Body of pancreas (tissue), 4 donors: Measurements from ENCODE around the gene LAMC2. TPM values are rescaled to one million over a fixed set of nuclear protein-coding genes. Genes with fewer than 3 reads are reported as not detected.

Source experiments
- ATAC-seq: fragments of 150-250 bp; one replicate; pipeline ENCODE4 v1.9.1; 2016
- DNase-seq, 4 donors: peaks; one replicate each; pipeline ENCODE4 v3.0.0-alpha.2; 2019
- H3K27ac ChIP-seq, 4 donors: fragments of 200-600 bp; sonication (generic); 1 replicate in 3 of 4; 2 replicates in 1 of 4; pipeline versions ENCODE4 v1.5.1 to v1.6.1; 2016 to 2019; ENCODE audit warnings: mild to moderate bottlenecking in 1 of 4, mixed read lengths in 1 of 4, moderate library complexity in 1 of 4
- H3K27me3 ChIP-seq, 2 donors: fragments of 200-600 bp; sonication (generic); one replicate each; pipeline ENCODE4 v1.6.0; 2016; ENCODE audit warnings: mild to moderate bottlenecking in 1 of 2
- H3K36me3 ChIP-seq, 2 donors: fragments of 200-600 bp; sonication (generic); replicated peaks in 1 of 2; 2 replicates each; pipeline ENCODE4 v1.5.1; 2016; ENCODE audit warnings: low read depth in 2 of 2; ENCODE audit not compliant: insufficient read depth in 1 of 2
- H3K4me1 ChIP-seq: fragments of 200-600 bp; sonication (generic); one replicate; pipeline ENCODE4 v1.6.0; 2016
- H3K4me3 ChIP-seq, 2 donors: fragments of 200-600 bp; sonication (generic); 1 replicate in 1 of 2; 2 replicates in 1 of 2; pipeline ENCODE4 v1.5.1; 2016 to 2019
- H3K9me3 ChIP-seq, 3 donors: fragments of 200-600 bp; sonication (generic); 1 replicate in 2 of 3; 2 replicates in 1 of 3; pipeline ENCODE4 v1.5.1; 2016
- CTCF ChIP-seq, 7 experiments: fragments of 450-650 bp in 4 of 7; fragments of 200-600 bp in 3 of 7; sonication (generic) in 3 of 7; IDR thresholded peaks; one replicate each; pipeline ENCODE4 v1.5.1; 2016 to 2019; ENCODE audit warnings: antibody characterized with exemption in 7 of 7
- POLR2A ChIP-seq, 3 donors: fragments of 450-650 bp; IDR thresholded peaks; one replicate each; pipeline ENCODE4 v1.6.1; 2016; ENCODE audit warnings: antibody characterized with exemption in 3 of 3, mild to moderate bottlenecking in 2 of 3
- WGBS, 2 donors: methylation state at CpG; one replicate each; pipeline ENCODE4 v1.1.5; 2017; 5-methylcytosine and 5-hydroxymethylcytosine counted together
- intact Hi-C: fragments of 100-400 bp; cut with DNase I; formaldehyde crosslinking; loops from one replicate; pipeline ENCODE4 v1.15.1; 2023
- total RNA-seq, 2 donors: library from RNA; depleted of rRNA; stranded (reverse); fragments of >200 nt; gene quantifications; one replicate each; pipeline ENCODE4 v1.1.0, GENCODE V29; 2016

LAMC2 gene
- total RNA-seq, 2 donors from 2014 or later: 3.6 to 6.7 TPM

- no peak for DNase-seq
- Histone ChIP-seq H3K36me3 (peaks cover 0 to 10% of the 10 kb centered on the region in 2 donors), H3K27me3 (no peaks in the 10 kb centered on the region), H3K4me1 (peaks cover 7% of the 10 kb centered on the region), H3K4me3 (no peak overlapping the region), H3K27ac (no peak overlapping the region), H3K9me3 (no peaks in the 10 kb centered on the region)
- TF ChIP-seq POLR2A (IDR thresholded peaks at IDR 0.05): no peak
- TF ChIP-seq CTCF (IDR thresholded peaks at IDR 0.05): no peak
- ATAC-seq: no peak
- intact Hi-C loops: no loop called here
Observed at GRCh38 chr1:183140633-183141032, 45.4 kb upstream of the LAMC2 start.

- DNase-seq: no peak
- WGBS, 2 donors: 73 to 75% methylated on average over 2 of the region's 2 CpGs
- Histone ChIP-seq H3K27me3 (no peaks in the 10 kb centered on the region), H3K4me3 (no peak overlapping the region), H3K9me3 (no peaks in the 10 kb centered on the region), H3K27ac (no peak overlapping the region), H3K36me3 (peaks cover 0 to 10% of the 10 kb centered on the region in 2 donors), H3K4me1 (peaks cover 7% of the 10 kb centered on the region)
- no peak for ATAC-seq
- intact Hi-C loops: no loop called here
- no peak for TF ChIP-seq CTCF (IDR thresholded peaks at IDR 0.05)
- no peak for TF ChIP-seq POLR2A (IDR thresholded peaks at IDR 0.05)
Observed at GRCh38 chr1:183142171-183142570, 43.9 kb upstream of the LAMC2 start.

GRCh38 chr1:183143576-183144315, 42.3 kb upstream of the LAMC2 start:
- intact Hi-C loops: no loop called here
- Histone ChIP-seq H3K4me3 (no peak overlapping the region), H3K27me3 (no peaks in the 10 kb centered on the region), H3K9me3 (no peaks in the 10 kb centered on the region), H3K27ac (no peak overlapping the region), H3K36me3 (peaks cover 0 to 10% of the 10 kb centered on the region in 2 donors), H3K4me1 (peaks cover 7% of the 10 kb centered on the region)
- DNase-seq (no peak), ATAC-seq (no peak)
- WGBS, 2 donors: 84 to 88% methylated on average over 7 of the region's 7 CpGs
- TF ChIP-seq POLR2A (IDR thresholded peaks at IDR 0.05) (no peak), CTCF (IDR thresholded peaks at IDR 0.05) (no peak)

DNA sequence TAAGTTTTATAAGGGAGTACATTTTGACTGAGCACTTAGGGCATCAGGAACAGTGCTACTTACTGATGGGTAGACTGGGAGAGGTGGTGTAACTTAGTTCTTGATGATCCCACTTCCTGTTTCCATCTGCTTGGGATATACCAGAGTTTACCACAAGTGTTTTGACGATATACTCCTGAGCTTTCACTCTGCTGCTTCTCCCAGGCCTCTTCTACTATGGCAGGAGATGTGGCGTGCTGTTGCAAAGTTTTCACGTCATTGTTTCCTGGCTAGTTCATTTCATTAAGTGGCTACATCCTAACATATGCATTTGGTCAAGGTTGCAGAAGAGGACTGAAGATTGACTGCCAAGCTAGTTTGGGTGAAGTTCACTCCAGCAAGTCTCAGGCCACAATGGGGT, 41.3 kb upstream of the LAMC2 start:
- no peaks in the 10 kb centered on the region for H3K9me3 ChIP-seq
- no peak overlapping the region for H3K27ac ChIP-seq
- no peak overlapping the region for H3K4me3 ChIP-seq
- peaks cover 1% of the 10 kb centered on the region for H3K4me1 ChIP-seq
- TF ChIP-seq CTCF (IDR thresholded peaks at IDR 0.05) (no peak), POLR2A (IDR thresholded peaks at IDR 0.05) (no peak)
- DNase-seq (no peak), ATAC-seq (no peak)
- intact Hi-C loops: no loop called here
- 56 to 74% methylated on average over 3 of the region's 3 CpGs for whole genome bisulfite sequencing, 2 donors
- H3K27me3 ChIP-seq: no peaks in the 10 kb centered on the region
- peaks cover 0 to 10% of the 10 kb centered on the region in 2 donors for H3K36me3 ChIP-seq

GRCh38 chr1:183147735-183148134, 38.3 kb upstream of the LAMC2 start:
- Histone ChIP-seq H3K27ac (no peak overlapping the region), H3K9me3 (no peaks in the 10 kb centered on the region), H3K4me3 (no peak overlapping the region), H3K27me3 (no peaks in the 10 kb centered on the region), H3K4me1 (no peaks in the 10 kb centered on the region), H3K36me3 (peaks cover 0 to 4% of the 10 kb centered on the region in 2 donors)
- DNase-seq: no peak
- no peak for ATAC-seq
- 92 to 93% methylated on average over 2 of the region's 2 CpGs for WGBS, 2 donors
- intact Hi-C loops: no loop called here
- TF ChIP-seq CTCF (IDR thresholded peaks at IDR 0.05) (no peak), POLR2A (IDR thresholded peaks at IDR 0.05) (no peak)
